ENCODE data around the gene DNMT3A. TPM values are rescaled to one million over a fixed set of nuclear protein-coding genes. Genes with fewer than 3 reads are reported as not detected.

The DNMT3A gene
- total and polyA plus RNA-seq, 2 donors (not counting 3 experiments of a cell fraction or from before 2014, with no cell fraction given): 23.3 to 71.7 TPM

- Histone ChIP-seq H3K9me1 (replicated peaks; ENCODE audit: control insufficient read depth, extremely low read depth, insufficient read depth, low read length) (no peaks in the 10 kb centered on the region), H3K27me3 (ENCODE audit: control insufficient read depth in 2 of 2, insufficient read depth in 2 of 2, low read length in 2 of 2) (no peaks in the 10 kb centered on the region), H3K9me3 (replicated peaks; ENCODE audit: control insufficient read depth, insufficient read depth, low read length) (no peaks in the 10 kb centered on the region), H3K4me1 (ENCODE audit: control insufficient read depth, extremely low read depth, insufficient read depth, low read length) (peaks cover 3% of the 10 kb centered on the region), H2AFZ (ENCODE audit: low read depth, low read length) (no peak overlapping the region), H4K20me1 (replicated peaks; ENCODE audit: control insufficient read depth, extremely low read depth, insufficient read depth, low read length) (no peaks in the 10 kb centered on the region), H3K27ac (ENCODE audit: insufficient read depth, low read depth, low read length) (no peak overlapping the region), H3K36me3 (ENCODE audit: control insufficient read depth in 2 of 2, extremely low read depth in 1 of 2, insufficient read depth in 2 of 2, low read length in 2 of 2) (peaks cover 18 to 61% of the 10 kb centered on the region in 2 experiments), H3K4me2 (ENCODE audit: insufficient read depth, low read length) (no peak overlapping the region), H3K9ac (replicated peaks; ENCODE audit: extremely low read depth, insufficient read depth, low read length) (no peak overlapping the region), H3K4me3 (replicated peaks in 1 of 3; ENCODE audit: insufficient read depth in 1 of 3, low read depth in 1 of 3, low read length in 3 of 3) (no peak overlapping the region), H3K79me2 (ENCODE audit: control insufficient read depth, insufficient read depth, low read length) (peaks cover 10% of the 10 kb centered on the region)
- intact Hi-C loops (cut with micrococcal nuclease) (no loop called here), dilution Hi-C loops (cut with MboI; ENCODE audit: extremely low pct_ligation_motif_present, low sequenced_read_pairs) (no loop called here)
- FAIRE-seq: no peak
- TF ChIP-seq MYC (IDR thresholded peaks at IDR 0.05; ENCODE audit: low read depth, low read length) (no peak), CTCF (IDR thresholded peaks at IDR 0.05; ENCODE audit: extremely low read depth in 1 of 2, insufficient read depth in 1 of 2, low read depth in 1 of 2, low read length in 2 of 2) (no peak), GATA2 (IDR thresholded peaks at IDR 0.05; ENCODE audit: insufficient read depth, insufficient read length, low read depth, low read length) (no peak), JUN (IDR thresholded peaks at IDR 0.05; ENCODE audit: borderline replicate concordance, insufficient read depth, insufficient read length, low read depth) (no peak), POLR2A (IDR thresholded peaks at IDR 0.05; ENCODE audit: low read depth, low read length) (no peak), FOS (IDR thresholded peaks at IDR 0.05; ENCODE audit: borderline replicate concordance, insufficient read depth, low read length) (no peak), POLR2AphosphoS5 (IDR thresholded peaks at IDR 0.05; ENCODE audit: insufficient read depth, low read depth, low read length) (no peak), MAX (IDR thresholded peaks at IDR 0.05; ENCODE audit: insufficient read depth, insufficient read length) (no peak)
- no peak for DNase-seq (ENCODE audit: low read depth, low spot score)
- BruUV-seq (replicated peaks): no TSS peak
- CTCF ChIA-PET: interaction anchor here (2.5 kb wide), 1 partner anchor 17 kb away, joined by 8 read pairs; no protein-coding TSS in a partner anchor
- POLR2A ChIA-PET: no interaction called here
Observed at GRCh38 chr2:25246001-25246400, 95.7 kb downstream of the DNMT3A start.
